GM18907 (cell line): ENCODE measurements around the gene ISL2.

Experiments
- ATAC-seq: cut with Tn5 transposase; IDR thresholded peaks from one replicate; pipeline ENCODE4 v1.9.1; 2021; ENCODE audit warnings: mild to moderate bottlenecking, moderate library complexity; ENCODE audit not compliant: unreplicated experiment

Gene ISL2

GRCh38 chr15:76368122-76368621 lies 31.6 kb downstream of the ISL2 start:
- no peak for ATAC-seq

GRCh38 chr15:76376029-76376428 lies 39.5 kb downstream of the ISL2 start:
- no peak for ATAC-seq

- ATAC-seq, result no peak
These were observed 40.2 kb downstream of the ISL2 start for GRCh38 chr15:76376816-76377215.

- ATAC-seq, result no peak
These were observed 40.6 kb downstream of the ISL2 start for GRCh38 chr15:76377217-76377616.

GRCh38 chr15:76377751-76378150 lies 41.2 kb downstream of the ISL2 start:
- no peak for ATAC-seq

GRCh38 chr15:76378691-76379090 lies 42.1 kb downstream of the ISL2 start:
- no peak for ATAC-seq

GRCh38 chr15:76380249-76380648 lies 43.7 kb downstream of the ISL2 start:
- ATAC-seq, result no peak

GRCh38 chr15:76381366-76381765 lies 44.8 kb downstream of the ISL2 start:
- ATAC-seq, result no peak

GRCh38 chr15:76382987-76383728 lies 46.6 kb downstream of the ISL2 start:
- no peak for ATAC-seq

- ATAC-seq, result no peak
These were observed 47.8 kb downstream of the ISL2 start for GRCh38 chr15:76384409-76384808.

GRCh38 chr15:76386178-76386577 lies 49.6 kb downstream of the ISL2 start:
- ATAC-seq, result no peak

- no peak for ATAC-seq
These were observed 50.4 kb downstream of the ISL2 start for GRCh38 chr15:76386926-76387325.

- no peak for ATAC-seq
These were observed 54.0 kb downstream of the ISL2 start for GRCh38 chr15:76390571-76390970.

GRCh38 chr15:76391309-76391708 lies 54.7 kb downstream of the ISL2 start:
- ATAC-seq, result no peak

GRCh38 chr15:76391847-76392246 lies 55.3 kb downstream of the ISL2 start:
- no peak for ATAC-seq
